ENCODE measurements around the gene KRT7.

- TF ChIP-seq CTCF (conservative IDR thresholded peaks at IDR 0.05; ENCODE audit: low read length) (no peak), EZH2phosphoT487 (IDR thresholded peaks at IDR 0.05; ENCODE audit: borderline replicate concordance) (no peak)
These were observed 2.4 kb upstream of the KRT7 start for GRCh38 chr12:52230364-52231281.

Data from Loucy (cell line).